OCI-LY7 (cell line): ENCODE data around the gene ABCC4. TPM values are rescaled to one million over a fixed set of nuclear protein-coding genes. Genes with fewer than 3 reads are reported as not detected.

Experiments used
- BruUV-seq: library from RNA; stranded (reverse); fragments of 400-500 nt; replicated peaks from 2 replicates; lab custom pipeline; 2021; lab: Mats Ljungman, UMichigan
- CTCF ChIA-PET: fragments of 300-600 bp; sonication (Branson Sonifier 250); formaldehyde crosslinking; loops from one replicate; lab custom pipeline; 2022; ENCODE audit warnings: antibody characterized with exemption; ENCODE audit not compliant: unreplicated experiment; lab: Charles Lee
- POLR2A ChIA-PET: fragments of 300-600 bp; sonication (Branson Sonifier 250); formaldehyde crosslinking; loops from one replicate; lab custom pipeline; 2022; ENCODE audit warnings: antibody characterized with exemption; lab: Charles Lee
- DNase-seq: peaks from one replicate; pipeline ENCODE4 v3.0.0-alpha.2; 2015; ENCODE audit warnings: low spot score
- H2AFZ ChIP-seq: fragments of 200-600 bp; sonication (generic), shearing (Covaris generic); 2 replicates; pipeline ENCODE4 v1.6.1; 2014; ENCODE audit warnings: mild to moderate bottlenecking, antibody characterized with exemption, low read length, moderate library complexity
- H3K27ac ChIP-seq: fragments of 200-600 bp; sonication (generic); 2 replicates; pipeline ENCODE4 v1.5.1; 2014; ENCODE audit warnings: mixed run types, low read depth, mild to moderate bottlenecking, moderate library complexity, low read length, inconsistent platforms; ENCODE audit not compliant: poor library complexity, severe bottlenecking
- H3K36me3 ChIP-seq: fragments of 200-600 bp; sonication (generic); 2 replicates; pipeline ENCODE4 v1.6.1; 2014; ENCODE audit warnings: mild to moderate bottlenecking, antibody characterized with exemption, low read length, moderate library complexity, mixed read lengths; ENCODE audit not compliant: insufficient read depth
- H3K4me1 ChIP-seq: fragments of 200-600 bp; sonication (generic); 2 replicates; pipeline ENCODE4 v1.5.1; 2014; ENCODE audit warnings: mild to moderate bottlenecking, low read length; ENCODE audit not compliant: insufficient read depth, poor library complexity, severe bottlenecking
- H3K4me2 ChIP-seq: fragments of 200-600 bp; sonication (generic); 2 replicates; pipeline ENCODE4 v1.6.1; 2014; ENCODE audit warnings: mild to moderate bottlenecking, low read length
- H3K4me3 ChIP-seq: fragments of 200-600 bp; sonication (generic); 2 replicates; pipeline ENCODE4 v1.5.1; 2014; ENCODE audit warnings: mild to moderate bottlenecking, low read depth, low read length; ENCODE audit not compliant: poor library complexity, severe bottlenecking
- H3K79me2 ChIP-seq: fragments of 200-600 bp; sonication (generic); 2 replicates; pipeline ENCODE4 v1.6.1; 2016; ENCODE audit warnings: low read depth, mild to moderate bottlenecking, low read length, moderate library complexity, mixed read lengths; ENCODE audit not compliant: insufficient read depth
- H3K9me2 ChIP-seq: fragments of 200-600 bp; sonication (generic); 2 replicates; pipeline ENCODE4 v1.6.1; 2016; ENCODE audit warnings: mild to moderate bottlenecking, low read length, mixed read lengths; ENCODE audit not compliant: insufficient read depth
- H3K9me3 ChIP-seq: fragments of 200-600 bp; sonication (generic); 2 replicates; pipeline ENCODE4 v1.6.1; 2014; ENCODE audit warnings: mild to moderate bottlenecking, mixed run types, low read length, mixed read lengths
- H4K20me1 ChIP-seq: fragments of 200-600 bp; sonication (generic); 2 replicates; pipeline ENCODE4 v1.6.1; 2014; ENCODE audit warnings: mild to moderate bottlenecking, antibody characterized with exemption, low read length, moderate library complexity, mixed read lengths; ENCODE audit not compliant: insufficient read depth
- CTCF ChIP-seq: fragments of 200-600 bp; sonication (generic); conservative IDR thresholded peaks from 2 replicates; pipeline ENCODE4 v1.5.1; 2014; ENCODE audit warnings: mild to moderate bottlenecking, antibody characterized with exemption, low read length, moderate library complexity, mixed read lengths
- EZH2phosphoT487 ChIP-seq: fragments of 200-600 bp; sonication (generic); IDR thresholded peaks from 2 replicates; pipeline ENCODE4 v1.6.1; 2018; ENCODE audit warnings: low read depth, borderline replicate concordance, mild to moderate bottlenecking, mixed run types, antibody characterized with exemption, low read length, moderate library complexity, mixed read lengths
- intact Hi-C: fragments of 100-400 bp; cut with micrococcal nuclease; formaldehyde crosslinking; loops from one replicate; pipeline ENCODE4 v1.10.0; 2022; ENCODE audit not compliant: unreplicated experiment
- total RNA-seq, 2 experiments: library from RNA; depleted of rRNA in 1 of 2; stranded (reverse); fragments of >200 nt in 1 of 2; shearing (Covaris generic) in 1 of 2; gene quantifications; 2 replicates each; pipeline ENCODE4 v1.2.3, GENCODE V29; 2014 to 2022

The ABCC4 gene
- total RNA-seq, 2 experiments from 2014 or later: 7.3 to 7.8 TPM

- TF ChIP-seq EZH2phosphoT487: no peak
- no peak for TF ChIP-seq CTCF
- Histone ChIP-seq H3K79me2 (no peaks in the 10 kb centered on the region), H3K27ac (no peak overlapping the region), H3K4me3 (no peak overlapping the region), H3K4me1 (peaks cover 12% of the 10 kb centered on the region), H3K9me2 (no peaks in the 10 kb centered on the region), H3K36me3 (no peaks in the 10 kb centered on the region; the same call in 1 of the 2 replicates), H3K4me2 (no peak overlapping the region), H2AFZ (no peak overlapping the region), H4K20me1 (no peaks in the 10 kb centered on the region), H3K9me3 (no peaks in the 10 kb centered on the region)
- BruUV-seq: no TSS peak
- CTCF ChIA-PET: no interaction called here
- intact Hi-C loops: no loop called here
- POLR2A ChIA-PET: no interaction called here
- no peak for DNase-seq
Observed at GRCh38 chr13:95222733-95223018, 78.6 kb downstream of the ABCC4 start.

- Histone ChIP-seq H3K27ac (no peak overlapping the region), H2AFZ (no peak overlapping the region), H3K79me2 (no peaks in the 10 kb centered on the region), H3K9me2 (no peaks in the 10 kb centered on the region), H3K4me1 (peaks cover 7% of the 10 kb centered on the region), H3K9me3 (no peaks in the 10 kb centered on the region), H3K36me3 (no peaks in the 10 kb centered on the region; the same call in 1 of the 2 replicates), H4K20me1 (no peaks in the 10 kb centered on the region), H3K4me3 (no peak overlapping the region), H3K4me2 (no peak overlapping the region)
- ChIA-PET POLR2A (no interaction called here), CTCF (no interaction called here)
- TF ChIP-seq CTCF (no peak), EZH2phosphoT487 (no peak)
- DNase-seq: no peak
- no TSS peak for BruUV-seq
- intact Hi-C loops: no loop called here
Observed at GRCh38 chr13:95221971-95222732, 79.1 kb downstream of the ABCC4 start.

GRCh38 chr13:95220611-95221010 lies 80.6 kb downstream of the ABCC4 start:
- Histone ChIP-seq H4K20me1 (no peaks in the 10 kb centered on the region), H3K4me2 (no peak overlapping the region), H3K36me3 (no peaks in the 10 kb centered on the region; the same call in 1 of the 2 replicates), H3K9me2 (no peaks in the 10 kb centered on the region), H3K4me1 (no peaks in the 10 kb centered on the region), H3K79me2 (no peaks in the 10 kb centered on the region), H2AFZ (no peak overlapping the region), H3K9me3 (no peaks in the 10 kb centered on the region), H3K4me3 (no peak overlapping the region), H3K27ac (no peak overlapping the region)
- intact Hi-C loops: no loop called here
- ChIA-PET POLR2A (no interaction called here), CTCF (no interaction called here)
- BruUV-seq: no TSS peak
- no peak for DNase-seq
- TF ChIP-seq EZH2phosphoT487 (no peak), CTCF (no peak)
